Measurements from ENCODE around the gene RASSF8.

DNA sequence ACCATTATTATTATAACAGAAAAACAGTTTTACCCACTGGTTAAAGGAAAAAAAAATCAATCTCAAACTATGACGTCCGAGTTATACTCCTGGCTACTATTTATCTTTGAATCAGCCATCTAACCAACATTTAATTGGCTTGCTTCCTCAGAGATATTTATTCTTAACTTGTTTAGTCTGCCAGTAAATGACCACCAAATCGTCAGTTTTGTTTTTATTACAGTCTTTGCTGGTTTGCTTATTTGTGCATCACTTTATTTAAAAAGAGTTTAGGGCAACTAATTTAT is 71.2 kb downstream of the RASSF8 start:
- TF ChIP-seq, protein P1, sequence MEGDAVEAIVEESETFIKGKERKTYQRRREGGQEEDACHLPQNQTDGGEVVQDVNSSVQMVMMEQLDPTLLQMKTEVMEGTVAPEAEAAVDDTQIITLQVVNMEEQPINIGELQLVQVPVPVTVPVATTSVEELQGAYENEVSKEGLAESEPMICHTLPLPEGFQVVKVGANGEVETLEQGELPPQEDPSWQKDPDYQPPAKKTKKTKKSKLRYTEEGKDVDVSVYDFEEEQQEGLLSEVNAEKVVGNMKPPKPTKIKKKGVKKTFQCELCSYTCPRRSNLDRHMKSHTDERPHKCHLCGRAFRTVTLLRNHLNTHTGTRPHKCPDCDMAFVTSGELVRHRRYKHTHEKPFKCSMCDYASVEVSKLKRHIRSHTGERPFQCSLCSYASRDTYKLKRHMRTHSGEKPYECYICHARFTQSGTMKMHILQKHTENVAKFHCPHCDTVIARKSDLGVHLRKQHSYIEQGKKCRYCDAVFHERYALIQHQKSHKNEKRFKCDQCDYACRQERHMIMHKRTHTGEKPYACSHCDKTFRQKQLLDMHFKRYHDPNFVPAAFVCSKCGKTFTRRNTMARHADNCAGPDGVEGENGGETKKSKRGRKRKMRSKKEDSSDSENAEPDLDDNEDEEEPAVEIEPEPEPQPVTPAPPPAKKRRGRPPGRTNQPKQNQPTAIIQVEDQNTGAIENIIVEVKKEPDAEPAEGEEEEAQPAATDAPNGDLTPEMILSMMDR (conservative IDR thresholded peaks at IDR 0.05; ENCODE audit: low read depth, low read length), result no peak
- TF ChIP-seq EZH2 (IDR thresholded peaks at IDR 0.05; ENCODE audit: low read length, unreplicated experiment), result no peak
